ENCODE results near the gene CWH43.

Gene CWH43

GRCh38 chr4:48960988-48961635, 25.0 kb upstream of the CWH43 start:
- Histone ChIP-seq H3K27ac (ENCODE audit: insufficient read depth in 1 of 2, low read depth in 1 of 2, low read length in 2 of 2, poor library complexity in 1 of 2, severe bottlenecking in 2 of 2) (no peak overlapping the region), H3K27me3 (replicated peaks in 2 of 5; ENCODE audit: control insufficient read depth in 4 of 5, insufficient read depth in 5 of 5, low read length in 4 of 5) (no peaks in the 10 kb centered on the region), H3K36me3 (ENCODE audit: control insufficient read depth in 4 of 4, insufficient read depth in 4 of 4, low read length in 3 of 4) (no peaks in the 10 kb centered on the region), H3K4me3 (ENCODE audit: control insufficient read depth in 1 of 7, extremely low read depth in 1 of 7, insufficient read depth in 4 of 7, low read depth in 2 of 7, low read length in 6 of 7) (no peak overlapping the region), H3K9me3 (ENCODE audit: control extremely low read depth in 1 of 5, control insufficient read depth in 4 of 5, insufficient read depth in 2 of 5, low read depth in 1 of 5, low read length in 4 of 5) (no peaks in the 10 kb centered on the region), H3K4me1 (ENCODE audit: control extremely low read depth in 1 of 4, control insufficient read depth in 4 of 4, insufficient read depth in 4 of 4, low read length in 3 of 4) (peaks cover 0 to 4% (median 1%) of the 10 kb centered on the region in 4 experiments)
- CTCF ChIA-PET: interaction anchor here (0.7 to 2.0 kb wide), 4 partner anchors 28 to 382 kb away, joined by 3 to 11 read pairs (median 4); partner anchors contain the start of gene OCIAD2
- DNase-seq: no peak
- 100% methylated on average over 3 of the region's 3 CpGs for WGBS (ENCODE audit: insufficient coverage)
- POLR2A ChIA-PET: no interaction called here

GRCh38 chr4:48962636-48963035, 23.4 kb upstream of the CWH43 start:
- peaks cover 0 to 4% (median 1%) of the 10 kb centered on the region in 4 experiments for H3K4me1 ChIP-seq (ENCODE audit: control extremely low read depth in 1 of 4, control insufficient read depth in 4 of 4, insufficient read depth in 4 of 4, low read length in 3 of 4)
- POLR2A ChIA-PET: no interaction called here
- H3K27ac ChIP-seq (ENCODE audit: insufficient read depth in 1 of 2, low read depth in 1 of 2, low read length in 2 of 2, poor library complexity in 1 of 2, severe bottlenecking in 2 of 2): no peak overlapping the region
- H3K4me3 ChIP-seq (ENCODE audit: control insufficient read depth in 1 of 7, extremely low read depth in 1 of 7, insufficient read depth in 4 of 7, low read depth in 2 of 7, low read length in 6 of 7): no peak overlapping the region
- no peaks in the 10 kb centered on the region for H3K36me3 ChIP-seq (ENCODE audit: control insufficient read depth in 4 of 4, insufficient read depth in 4 of 4, low read length in 3 of 4)
- CTCF ChIA-PET: interaction anchor here (0.7 to 2.0 kb wide), 7 partner anchors 13 to 831 kb away, joined by 3 to 11 read pairs (median 3); partner anchors contain the start of gene OCIAD2
- DNase-seq: no peak
- no peaks in the 10 kb centered on the region for H3K9me3 ChIP-seq (ENCODE audit: control extremely low read depth in 1 of 5, control insufficient read depth in 4 of 5, insufficient read depth in 2 of 5, low read depth in 1 of 5, low read length in 4 of 5)
- H3K27me3 ChIP-seq (replicated peaks in 2 of 5; ENCODE audit: control insufficient read depth in 4 of 5, insufficient read depth in 5 of 5, low read length in 4 of 5): no peaks in the 10 kb centered on the region
- 100% methylated on average over 3 of the region's 5 CpGs for WGBS (ENCODE audit: insufficient coverage)

GRCh38 chr4:48963042-48963679, 22.9 kb upstream of the CWH43 start:
- Histone ChIP-seq H3K27ac (ENCODE audit: insufficient read depth in 1 of 2, low read depth in 1 of 2, low read length in 2 of 2, poor library complexity in 1 of 2, severe bottlenecking in 2 of 2) (no peak overlapping the region), H3K27me3 (replicated peaks in 2 of 5; ENCODE audit: control insufficient read depth in 4 of 5, insufficient read depth in 5 of 5, low read length in 4 of 5) (no peaks in the 10 kb centered on the region), H3K9me3 (ENCODE audit: control extremely low read depth in 1 of 5, control insufficient read depth in 4 of 5, insufficient read depth in 2 of 5, low read depth in 1 of 5, low read length in 4 of 5) (no peaks in the 10 kb centered on the region), H3K4me3 (ENCODE audit: control insufficient read depth in 1 of 7, extremely low read depth in 1 of 7, insufficient read depth in 4 of 7, low read depth in 2 of 7, low read length in 6 of 7) (no peak overlapping the region), H3K4me1 (ENCODE audit: control extremely low read depth in 1 of 4, control insufficient read depth in 4 of 4, insufficient read depth in 4 of 4, low read length in 3 of 4) (peaks cover 0 to 4% (median 1%) of the 10 kb centered on the region in 4 experiments), H3K36me3 (ENCODE audit: control insufficient read depth in 4 of 4, insufficient read depth in 4 of 4, low read length in 3 of 4) (no peaks in the 10 kb centered on the region)
- POLR2A ChIA-PET: no interaction called here
- DNase-seq: peak; percentile 87 to 93 (median 90)
- CTCF ChIA-PET: interaction anchor here (0.7 to 2.0 kb wide), 6 partner anchors 12 to 832 kb away, joined by 3 to 11 read pairs (median 3); no protein-coding TSS in a partner anchor
- WGBS (ENCODE audit: insufficient coverage): 3% methylated on average over 4 of the region's 5 CpGs

- Histone ChIP-seq H3K4me3 (ENCODE audit: control insufficient read depth in 1 of 7, extremely low read depth in 1 of 7, insufficient read depth in 4 of 7, low read depth in 2 of 7, low read length in 6 of 7) (no peak overlapping the region), H3K4me1 (ENCODE audit: control extremely low read depth in 1 of 4, control insufficient read depth in 4 of 4, insufficient read depth in 4 of 4, low read length in 3 of 4) (peaks cover 0 to 4% (median 1%) of the 10 kb centered on the region in 4 experiments), H3K36me3 (ENCODE audit: control insufficient read depth in 4 of 4, insufficient read depth in 4 of 4, low read length in 3 of 4) (no peaks in the 10 kb centered on the region), H3K9me3 (ENCODE audit: control extremely low read depth in 1 of 5, control insufficient read depth in 4 of 5, insufficient read depth in 2 of 5, low read depth in 1 of 5, low read length in 4 of 5) (no peaks in the 10 kb centered on the region), H3K27me3 (replicated peaks in 2 of 5; ENCODE audit: control insufficient read depth in 4 of 5, insufficient read depth in 5 of 5, low read length in 4 of 5) (no peaks in the 10 kb centered on the region), H3K27ac (ENCODE audit: insufficient read depth in 1 of 2, low read depth in 1 of 2, low read length in 2 of 2, poor library complexity in 1 of 2, severe bottlenecking in 2 of 2) (no peak overlapping the region)
- ChIA-PET CTCF (interaction anchor here (1.0 kb wide), 1 partner anchor 410 kb away, joined by 3 read pairs; no protein-coding TSS in a partner anchor), POLR2A (no interaction called here)
- DNase-seq: no peak
Observed at GRCh38 chr4:48967101-48967500, 19.0 kb upstream of the CWH43 start.

- whole genome bisulfite sequencing (ENCODE audit: insufficient coverage): no CpG with 5 or more reads among the region's 1 CpG
Observed at GRCh38 chr4:48967631-48968030, 18.4 kb upstream of the CWH43 start.

GRCh38 chr4:48968814-48969213, 17.3 kb upstream of the CWH43 start:
- Histone ChIP-seq H3K4me3 (ENCODE audit: control insufficient read depth in 1 of 7, extremely low read depth in 1 of 7, insufficient read depth in 4 of 7, low read depth in 2 of 7, low read length in 6 of 7) (no peak overlapping the region), H3K9me3 (ENCODE audit: control extremely low read depth in 1 of 5, control insufficient read depth in 4 of 5, insufficient read depth in 2 of 5, low read depth in 1 of 5, low read length in 4 of 5) (no peaks in the 10 kb centered on the region), H3K36me3 (ENCODE audit: control insufficient read depth in 4 of 4, insufficient read depth in 4 of 4, low read length in 3 of 4) (no peaks in the 10 kb centered on the region), H3K27me3 (replicated peaks in 2 of 5; ENCODE audit: control insufficient read depth in 4 of 5, insufficient read depth in 5 of 5, low read length in 4 of 5) (no peaks in the 10 kb centered on the region), H3K4me1 (ENCODE audit: control extremely low read depth in 1 of 4, control insufficient read depth in 4 of 4, insufficient read depth in 4 of 4, low read length in 3 of 4) (peaks cover 0 to 4% (median 1%) of the 10 kb centered on the region in 4 experiments), H3K27ac (ENCODE audit: insufficient read depth in 1 of 2, low read depth in 1 of 2, low read length in 2 of 2, poor library complexity in 1 of 2, severe bottlenecking in 2 of 2) (no peak overlapping the region)
- WGBS (ENCODE audit: insufficient coverage): 100% methylated on average over 3 of the region's 4 CpGs
- CTCF ChIA-PET: interaction anchor here (1.6 kb wide), 1 partner anchor 392 kb away, joined by 4 read pairs; no protein-coding TSS in a partner anchor
- DNase-seq: no peak
- POLR2A ChIA-PET: no interaction called here

More at GRCh38 chr4:48967631-48968030, 18.4 kb upstream of the CWH43 start:
- peaks cover 0 to 4% (median 1%) of the 10 kb centered on the region in 4 experiments for H3K4me1 ChIP-seq (ENCODE audit: control extremely low read depth in 1 of 4, control insufficient read depth in 4 of 4, insufficient read depth in 4 of 4, low read length in 3 of 4)
- no peaks in the 10 kb centered on the region for H3K9me3 ChIP-seq (ENCODE audit: control extremely low read depth in 1 of 5, control insufficient read depth in 4 of 5, insufficient read depth in 2 of 5, low read depth in 1 of 5, low read length in 4 of 5)
- no peak overlapping the region for H3K4me3 ChIP-seq (ENCODE audit: control insufficient read depth in 1 of 7, extremely low read depth in 1 of 7, insufficient read depth in 4 of 7, low read depth in 2 of 7, low read length in 6 of 7)
- ChIA-PET POLR2A (no interaction called here), CTCF (interaction anchor here (1.6 kb wide), 1 partner anchor 391 kb away, joined by 4 read pairs; no protein-coding TSS in a partner anchor)
- no peak for DNase-seq
- H3K27me3 ChIP-seq (replicated peaks in 2 of 5; ENCODE audit: control insufficient read depth in 4 of 5, insufficient read depth in 5 of 5, low read length in 4 of 5): no peaks in the 10 kb centered on the region
- no peak overlapping the region for H3K27ac ChIP-seq (ENCODE audit: insufficient read depth in 1 of 2, low read depth in 1 of 2, low read length in 2 of 2, poor library complexity in 1 of 2, severe bottlenecking in 2 of 2)
- no peaks in the 10 kb centered on the region for H3K36me3 ChIP-seq (ENCODE audit: control insufficient read depth in 4 of 4, insufficient read depth in 4 of 4, low read length in 3 of 4)

- no peak overlapping the region for H3K27ac ChIP-seq (ENCODE audit: insufficient read depth in 1 of 2, low read depth in 1 of 2, low read length in 2 of 2, poor library complexity in 1 of 2, severe bottlenecking in 2 of 2)
- H3K4me3 ChIP-seq (ENCODE audit: control insufficient read depth in 1 of 7, extremely low read depth in 1 of 7, insufficient read depth in 4 of 7, low read depth in 2 of 7, low read length in 6 of 7): no peak overlapping the region
- DNase-seq: peak in 1 of 3 donors; percentile 6
- ChIA-PET POLR2A (no interaction called here), CTCF (no interaction called here)
- no peaks in the 10 kb centered on the region for H3K36me3 ChIP-seq (ENCODE audit: control insufficient read depth in 4 of 4, insufficient read depth in 4 of 4, low read length in 3 of 4)
- 96% methylated on average over 2 of the region's 3 CpGs for WGBS (ENCODE audit: insufficient coverage)
- peaks cover 0 to 3% (median 1%) of the 10 kb centered on the region in 5 experiments for H3K27me3 ChIP-seq (replicated peaks in 2 of 5; ENCODE audit: control insufficient read depth in 4 of 5, insufficient read depth in 5 of 5, low read length in 4 of 5)
- no peaks in the 10 kb centered on the region for H3K4me1 ChIP-seq (ENCODE audit: control extremely low read depth in 1 of 4, control insufficient read depth in 4 of 4, insufficient read depth in 4 of 4, low read length in 3 of 4)
- H3K9me3 ChIP-seq (ENCODE audit: control extremely low read depth in 1 of 5, control insufficient read depth in 4 of 5, insufficient read depth in 2 of 5, low read depth in 1 of 5, low read length in 4 of 5): no peaks in the 10 kb centered on the region
Observed at GRCh38 chr4:48970471-48970921, 15.6 kb upstream of the CWH43 start.
